Memory B cell (primary cell): ENCODE results near the gene FAM200C.

Source experiments
- ATAC-seq: fragments of 150-1000 bp; cut with Tn5 transposase; 2 replicates; pipeline ENCODE4 v1.10.0; 2021; ENCODE audit warnings: low read depth, mild to moderate bottlenecking, moderate library complexity
- DNase-seq, 2 donors: peaks; one replicate each; pipeline ENCODE4 v3.0.0; 2022; ENCODE audit warnings: low spot score in 2 of 2
- H3K27ac Mint-ChIP-seq: one replicate; pipeline ENCODE4 v1.8.0; 2022; ENCODE audit warnings: mild to moderate bottlenecking, moderate library complexity, mixed read lengths
- H3K27me3 Mint-ChIP-seq: one replicate; pipeline ENCODE4 v1.8.0; 2022; ENCODE audit warnings: mixed read lengths
- H3K36me3 Mint-ChIP-seq: one replicate; pipeline ENCODE4 v1.8.0; 2022; ENCODE audit warnings: mild to moderate bottlenecking, mixed read lengths
- H3K4me1 Mint-ChIP-seq: one replicate; pipeline ENCODE4 v1.8.0; 2022; ENCODE audit warnings: mixed read lengths
- H3K4me3 Mint-ChIP-seq: one replicate; pipeline ENCODE4 v1.8.0; 2022; ENCODE audit warnings: mild to moderate bottlenecking, moderate library complexity, mixed read lengths
- H3K9me3 Mint-ChIP-seq: one replicate; pipeline ENCODE4 v1.8.0; 2022; ENCODE audit warnings: mixed read lengths

FAM200C gene

GRCh38 chr5:160367261-160367660, 32.6 kb downstream of the FAM200C start:
- H3K9me3 Mint-ChIP-seq, result no peaks in the 10 kb centered on the region
- no peak overlapping the region for H3K4me3 Mint-ChIP-seq
- no peaks in the 10 kb centered on the region for H3K36me3 Mint-ChIP-seq
- ATAC-seq (no peak), DNase-seq (no peak)
- H3K27ac Mint-ChIP-seq, result no peak overlapping the region
- H3K4me1 Mint-ChIP-seq, result peaks cover 14% of the 10 kb centered on the region
- H3K27me3 Mint-ChIP-seq, result peaks cover 32% of the 10 kb centered on the region

GRCh38 chr5:160366230-160366629, 33.6 kb downstream of the FAM200C start:
- no peaks in the 10 kb centered on the region for H3K36me3 Mint-ChIP-seq
- DNase-seq (no peak), ATAC-seq (no peak)
- H3K27ac Mint-ChIP-seq, result no peak overlapping the region
- H3K9me3 Mint-ChIP-seq, result no peaks in the 10 kb centered on the region
- H3K27me3 Mint-ChIP-seq, result peaks cover 30% of the 10 kb centered on the region
- H3K4me1 Mint-ChIP-seq, result peaks cover 14% of the 10 kb centered on the region
- H3K4me3 Mint-ChIP-seq, result no peak overlapping the region

- Mint-ChIP-seq H3K27me3 (peaks cover 16% of the 10 kb centered on the region), H3K27ac (no peak overlapping the region)
Observed at GRCh38 chr5:160363660-160364395, 36.0 kb downstream of the FAM200C start.

GRCh38 chr5:160363211-160363610, 36.6 kb downstream of the FAM200C start:
- no peak overlapping the region for H3K27ac Mint-ChIP-seq
- no peaks in the 10 kb centered on the region for H3K4me1 Mint-ChIP-seq
- no peaks in the 10 kb centered on the region for H3K36me3 Mint-ChIP-seq
- ATAC-seq, result no peak
- DNase-seq, result no peak
- H3K27me3 Mint-ChIP-seq, result peaks cover 12% of the 10 kb centered on the region
- no peaks in the 10 kb centered on the region for H3K9me3 Mint-ChIP-seq
- H3K4me3 Mint-ChIP-seq, result no peak overlapping the region

More at GRCh38 chr5:160363660-160364395, 36.0 kb downstream of the FAM200C start:
- Mint-ChIP-seq H3K4me1 (peaks cover 2% of the 10 kb centered on the region), H3K4me3 (no peak overlapping the region), H3K9me3 (no peaks in the 10 kb centered on the region), H3K36me3 (no peaks in the 10 kb centered on the region)
- ATAC-seq, result no peak
- DNase-seq, result no peak

- Mint-ChIP-seq H3K27me3 (peaks cover 3% of the 10 kb centered on the region), H3K4me3 (no peak overlapping the region), H3K27ac (no peak overlapping the region), H3K4me1 (no peaks in the 10 kb centered on the region), H3K9me3 (no peaks in the 10 kb centered on the region), H3K36me3 (no peaks in the 10 kb centered on the region)
- DNase-seq, result no peak
- no peak for ATAC-seq
Observed at GRCh38 chr5:160361624-160362228, 38.1 kb downstream of the FAM200C start.

- Mint-ChIP-seq H3K9me3 (no peaks in the 10 kb centered on the region), H3K27me3 (peaks cover 3% of the 10 kb centered on the region), H3K27ac (no peak overlapping the region), H3K36me3 (no peaks in the 10 kb centered on the region), H3K4me3 (no peak overlapping the region), H3K4me1 (no peaks in the 10 kb centered on the region)
- ATAC-seq (no peak), DNase-seq (no peak)
Observed at GRCh38 chr5:160360310-160360709, 39.5 kb downstream of the FAM200C start.

GRCh38 chr5:160359816-160360215, 40.0 kb downstream of the FAM200C start:
- Mint-ChIP-seq H3K27ac (no peak overlapping the region), H3K4me1 (no peaks in the 10 kb centered on the region), H3K4me3 (no peak overlapping the region), H3K27me3 (no peaks in the 10 kb centered on the region), H3K36me3 (no peaks in the 10 kb centered on the region), H3K9me3 (no peaks in the 10 kb centered on the region)
- ATAC-seq, result no peak
- no peak for DNase-seq

- H3K4me3 Mint-ChIP-seq, result no peak overlapping the region
- no peaks in the 10 kb centered on the region for H3K4me1 Mint-ChIP-seq
- no peak overlapping the region for H3K27ac Mint-ChIP-seq
- DNase-seq (no peak), ATAC-seq (no peak)
- H3K36me3 Mint-ChIP-seq, result no peaks in the 10 kb centered on the region
- no peaks in the 10 kb centered on the region for H3K9me3 Mint-ChIP-seq
- H3K27me3 Mint-ChIP-seq, result no peaks in the 10 kb centered on the region
Observed at GRCh38 chr5:160359242-160359641, 40.6 kb downstream of the FAM200C start.

- Mint-ChIP-seq H3K9me3 (no peaks in the 10 kb centered on the region), H3K27ac (no peak overlapping the region), H3K4me1 (no peaks in the 10 kb centered on the region), H3K36me3 (no peaks in the 10 kb centered on the region), H3K4me3 (no peak overlapping the region), H3K27me3 (peaks cover 3% of the 10 kb centered on the region)
- no peak for ATAC-seq
- DNase-seq, result no peak
Observed at GRCh38 chr5:160357861-160358411, 41.9 kb downstream of the FAM200C start.

GRCh38 chr5:160357394-160357793, 42.5 kb downstream of the FAM200C start:
- no peaks in the 10 kb centered on the region for H3K36me3 Mint-ChIP-seq
- ATAC-seq (no peak), DNase-seq (no peak)
- H3K9me3 Mint-ChIP-seq, result no peaks in the 10 kb centered on the region
- H3K4me3 Mint-ChIP-seq, result no peak overlapping the region
- no peaks in the 10 kb centered on the region for H3K4me1 Mint-ChIP-seq
- peaks cover 3% of the 10 kb centered on the region for H3K27me3 Mint-ChIP-seq
- no peak overlapping the region for H3K27ac Mint-ChIP-seq

GRCh38 chr5:160356550-160357347, 43.1 kb downstream of the FAM200C start:
- DNase-seq, result no peak
- H3K27me3 Mint-ChIP-seq, result peaks cover 3% of the 10 kb centered on the region
- no peak overlapping the region for H3K27ac Mint-ChIP-seq
- no peaks in the 10 kb centered on the region for H3K9me3 Mint-ChIP-seq
- no peaks in the 10 kb centered on the region for H3K4me1 Mint-ChIP-seq
- H3K36me3 Mint-ChIP-seq, result no peaks in the 10 kb centered on the region
- ATAC-seq, result no peak
- no peak overlapping the region for H3K4me3 Mint-ChIP-seq

GRCh38 chr5:160354666-160355065, 45.2 kb downstream of the FAM200C start:
- H3K27me3 Mint-ChIP-seq, result peaks cover 3% of the 10 kb centered on the region
- no peaks in the 10 kb centered on the region for H3K36me3 Mint-ChIP-seq
- H3K9me3 Mint-ChIP-seq, result no peaks in the 10 kb centered on the region
- H3K4me3 Mint-ChIP-seq, result no peak overlapping the region
- no peak overlapping the region for H3K27ac Mint-ChIP-seq
- DNase-seq, result no peak
- no peaks in the 10 kb centered on the region for H3K4me1 Mint-ChIP-seq
- no peak for ATAC-seq

GRCh38 chr5:160353379-160353778, 46.5 kb downstream of the FAM200C start:
- Mint-ChIP-seq H3K9me3 (no peaks in the 10 kb centered on the region), H3K4me3 (no peak overlapping the region), H3K36me3 (no peaks in the 10 kb centered on the region), H3K4me1 (no peaks in the 10 kb centered on the region), H3K27ac (no peak overlapping the region), H3K27me3 (peaks cover 3% of the 10 kb centered on the region)
- DNase-seq (no peak), ATAC-seq (no peak)

GRCh38 chr5:160352308-160352707, 47.5 kb downstream of the FAM200C start:
- Mint-ChIP-seq H3K27ac (no peak overlapping the region), H3K4me1 (no peaks in the 10 kb centered on the region), H3K27me3 (peaks cover 3% of the 10 kb centered on the region), H3K9me3 (no peaks in the 10 kb centered on the region), H3K36me3 (no peaks in the 10 kb centered on the region), H3K4me3 (no peak overlapping the region)
- no peak for ATAC-seq
- no peak for DNase-seq
